GM19324 (cell line): ENCODE data around the gene LIG1.
"Not testable (repeated sequence)": the region's sequence is repeated elsewhere in the genome, so short reads cannot be mapped to it uniquely, and the experiment has no call there.

Experiments
- ATAC-seq: cut with Tn5 transposase; IDR thresholded peaks from one replicate; pipeline ENCODE4 v1.9.1; 2021; ENCODE audit warnings: mild to moderate bottlenecking, moderate library complexity; ENCODE audit not compliant: unreplicated experiment, low FRiP score

Gene LIG1

DNA sequence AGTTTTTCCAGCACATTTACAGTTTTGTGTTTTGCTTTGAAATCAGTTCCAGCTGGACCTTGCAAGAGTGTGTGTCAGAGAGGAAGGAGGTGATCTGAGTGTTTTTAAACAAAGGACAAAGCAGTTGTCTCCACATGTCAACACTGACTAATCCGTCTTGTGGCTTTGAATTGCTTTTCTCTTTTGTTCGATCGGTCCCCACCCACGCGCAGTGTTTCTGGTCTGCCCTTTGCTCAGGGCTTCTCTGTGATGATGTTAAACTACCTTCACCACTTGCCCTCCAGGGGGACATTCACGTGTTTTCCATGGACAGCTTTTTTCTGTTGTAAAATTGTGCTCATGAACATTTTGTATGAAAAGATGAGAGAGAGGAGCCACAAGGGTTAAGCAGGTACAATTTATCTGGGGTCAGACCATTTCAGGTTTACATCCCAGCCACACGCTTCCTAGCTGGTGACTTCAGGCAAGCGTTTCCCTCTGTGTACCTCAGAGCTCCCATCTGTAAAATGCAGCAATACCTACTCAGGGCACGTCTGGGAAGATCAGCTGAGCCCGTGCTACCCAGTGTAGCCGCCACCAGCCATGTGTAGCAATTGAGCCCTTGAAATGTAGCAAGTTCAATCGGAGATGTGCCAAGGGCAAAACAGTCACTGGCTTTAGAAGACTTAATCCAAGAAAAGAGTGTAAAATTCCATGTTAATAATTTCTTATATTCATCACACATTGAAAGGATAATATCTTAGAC is 46.1 kb downstream of the LIG1 start:
- no peak for ATAC-seq

DNA sequence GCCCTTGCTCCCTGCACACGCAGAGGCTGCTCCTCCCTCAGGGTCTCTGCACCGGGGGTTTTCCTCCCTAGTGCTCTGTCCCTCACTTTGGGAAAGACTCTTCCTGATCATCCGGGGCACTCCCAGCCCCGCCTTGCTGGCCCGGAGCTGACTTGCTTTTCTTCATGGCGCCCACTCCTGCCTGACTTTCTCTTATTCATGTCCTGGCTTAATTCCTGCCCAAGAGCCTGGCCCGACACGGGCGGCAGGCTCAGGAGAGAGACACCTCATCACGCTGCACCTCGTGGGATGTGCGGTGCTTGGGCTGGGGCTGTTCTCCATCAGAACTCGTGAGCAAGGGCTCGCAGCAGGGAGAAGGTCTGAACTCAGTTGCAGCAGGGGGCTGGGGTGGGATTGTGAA is 47.7 kb downstream of the LIG1 start:
- no peak for ATAC-seq

DNA sequence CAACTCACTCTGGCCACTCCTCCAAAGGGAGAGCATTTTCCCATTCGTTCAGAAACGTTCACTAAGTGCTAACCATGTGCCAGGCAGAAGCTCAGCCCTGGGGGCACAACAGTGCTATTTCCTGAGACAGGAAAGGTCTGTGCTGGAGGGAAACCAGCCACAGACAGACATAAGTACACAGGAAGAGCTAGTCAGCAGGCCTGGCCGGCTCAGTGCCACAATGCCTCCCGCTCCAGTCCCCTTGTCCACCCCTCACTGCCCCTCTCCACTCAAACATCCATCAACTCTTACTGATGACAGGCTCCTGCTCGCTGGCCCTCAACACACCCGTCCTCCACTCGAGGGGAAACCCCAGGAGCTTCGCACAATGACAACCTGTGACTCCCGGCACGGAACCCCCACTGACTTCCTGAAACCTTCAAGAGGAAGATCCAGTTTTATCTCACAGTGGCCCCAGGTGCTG is 48.2 kb downstream of the LIG1 start:
- no peak for ATAC-seq

DNA sequence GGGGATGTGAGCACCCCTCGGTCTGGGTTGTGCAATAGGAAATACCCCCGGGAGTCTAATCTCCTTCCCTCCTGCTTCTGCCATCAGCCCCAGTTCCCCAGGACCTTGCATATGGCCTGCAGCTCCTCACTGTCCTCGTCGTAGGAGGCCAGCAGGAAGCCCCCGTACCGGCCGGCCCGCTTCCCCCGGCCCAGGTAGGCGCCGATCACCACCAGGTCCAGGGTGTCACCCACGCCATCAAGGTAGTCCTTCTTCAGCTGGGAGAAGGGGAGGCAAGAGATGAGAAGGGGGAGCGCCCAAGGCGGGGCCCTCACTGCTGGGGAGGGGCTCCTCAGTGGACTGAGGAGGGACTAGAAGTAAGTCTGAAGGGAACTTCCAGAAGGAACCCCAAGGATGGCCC is 49.1 kb downstream of the LIG1 start:
- ATAC-seq = no peak

DNA sequence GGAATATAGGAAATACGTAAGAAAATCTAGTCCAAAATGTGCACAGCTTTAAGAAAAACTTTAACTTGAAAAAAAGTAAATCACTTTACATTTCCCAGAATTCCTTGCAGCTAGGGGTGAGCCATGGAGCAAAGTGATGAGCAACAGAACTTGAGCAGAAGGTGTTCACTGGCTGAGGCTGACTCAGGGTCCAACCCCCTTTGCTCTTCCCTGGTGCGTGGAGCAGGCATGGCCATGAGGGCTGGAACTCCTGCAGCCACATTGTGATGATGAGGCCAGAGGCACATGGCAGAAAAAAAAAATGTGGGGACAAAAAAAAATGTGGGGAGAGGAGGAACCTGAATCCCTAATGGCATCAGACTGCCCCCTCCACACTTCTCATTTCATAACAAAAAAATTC is 49.6 kb downstream of the LIG1 start:
- ATAC-seq = no peak

DNA sequence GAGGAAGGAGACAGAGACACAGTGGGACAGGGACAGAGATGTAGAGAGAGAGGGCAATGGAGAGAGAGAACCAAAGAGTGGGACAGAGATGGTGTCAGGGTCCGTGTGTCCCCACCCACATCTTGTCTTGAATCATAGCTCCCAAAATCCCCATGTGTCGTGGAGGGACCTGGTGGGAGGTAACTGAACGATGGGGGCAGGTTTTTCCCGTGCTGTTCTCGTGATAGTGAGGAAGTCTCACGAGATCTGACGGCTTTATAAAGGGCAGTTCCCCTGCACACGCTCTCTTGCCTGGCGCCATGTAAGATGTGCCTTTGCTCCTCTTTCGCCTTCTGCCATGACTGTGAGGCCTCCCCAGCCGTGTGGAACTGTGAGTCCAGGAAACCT is 52.0 kb downstream of the LIG1 start:
- ATAC-seq = no peak

DNA sequence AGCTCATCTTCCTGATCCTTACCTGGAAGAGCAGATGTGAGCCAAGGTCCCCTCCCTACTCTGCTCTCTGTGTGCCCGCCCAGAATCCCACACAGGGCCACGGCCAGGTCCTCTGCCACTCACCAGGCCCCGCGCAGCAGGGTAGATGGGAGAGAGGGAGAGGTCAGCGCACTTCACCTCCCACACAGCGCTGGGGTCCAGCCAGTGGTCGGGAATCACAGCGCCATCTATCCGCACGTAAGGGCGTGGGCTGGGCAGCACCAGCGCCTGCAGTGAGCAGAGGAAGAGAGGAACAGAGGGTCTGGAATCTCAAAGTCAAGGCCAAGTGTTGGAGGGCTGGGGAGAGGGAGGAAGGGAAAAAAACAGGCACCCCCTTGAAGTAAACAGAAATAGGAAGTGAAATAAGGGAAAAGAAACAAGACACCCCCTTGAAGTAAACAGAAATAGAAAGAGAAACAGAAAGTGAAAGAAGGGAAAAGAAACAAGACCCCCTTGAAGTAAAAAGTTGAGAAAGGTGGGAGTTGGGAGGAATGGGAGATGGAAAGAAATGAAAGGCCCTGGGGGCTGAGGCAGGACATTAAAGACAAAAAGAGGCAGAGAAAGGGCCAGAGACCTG is 52.5 kb downstream of the LIG1 start:
- no peak for ATAC-seq

DNA sequence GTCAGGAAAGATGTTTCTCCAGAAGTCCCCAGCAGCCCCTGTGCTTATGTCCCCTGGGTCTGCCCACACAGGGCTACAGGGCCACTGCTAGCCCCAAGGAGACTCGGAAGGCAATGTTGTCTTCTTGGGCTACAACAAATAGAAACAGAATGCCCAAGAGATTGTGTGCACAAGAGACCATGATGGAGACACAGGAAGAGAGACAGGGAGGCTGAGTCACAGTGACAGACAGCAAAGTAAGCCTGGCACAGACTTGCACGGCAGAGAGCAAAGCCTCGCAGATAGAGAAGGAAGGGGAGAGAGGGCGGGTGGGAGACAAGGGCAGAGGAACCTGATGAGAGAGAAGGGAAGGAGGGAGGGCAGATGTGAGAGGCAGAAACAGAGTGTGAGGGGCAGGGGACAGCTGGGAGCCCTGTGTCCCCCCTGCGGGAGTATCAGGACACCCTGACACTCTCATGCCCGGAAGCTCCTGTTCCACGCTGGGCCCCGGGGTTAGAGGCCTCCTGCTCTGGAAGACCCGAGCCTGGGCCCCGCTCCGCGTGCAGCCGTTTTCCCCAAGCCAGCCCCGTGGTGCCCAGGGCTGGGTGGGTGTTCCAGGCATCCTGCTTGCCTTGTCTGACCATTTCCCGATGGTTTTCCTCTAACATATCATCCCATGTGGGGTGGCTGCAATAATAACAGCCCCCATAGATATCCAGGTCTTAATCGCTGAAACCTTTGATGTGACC is 56.8 kb downstream of the LIG1 start:
- ATAC-seq = no peak

DNA sequence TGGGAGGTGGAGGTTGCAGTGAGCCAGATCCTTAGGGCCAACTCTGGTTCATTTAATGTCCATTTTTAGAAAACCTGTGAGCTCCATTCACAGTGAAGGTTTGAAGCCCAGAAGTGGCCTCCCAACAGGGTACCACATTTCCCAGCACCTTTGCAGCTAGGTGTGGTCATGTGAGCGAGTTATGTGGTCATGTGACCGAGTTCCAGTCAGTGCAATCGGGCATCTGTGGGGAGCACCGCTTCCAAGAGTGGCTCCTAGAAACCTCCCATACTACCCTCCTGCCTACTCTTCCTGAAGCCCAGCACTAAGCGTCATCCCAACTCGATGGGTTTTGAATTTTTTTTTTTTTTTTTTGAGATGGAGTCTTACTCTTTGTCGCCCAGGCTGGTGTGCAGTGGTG is 58.9 kb downstream of the LIG1 start:
- ATAC-seq = no peak

DNA sequence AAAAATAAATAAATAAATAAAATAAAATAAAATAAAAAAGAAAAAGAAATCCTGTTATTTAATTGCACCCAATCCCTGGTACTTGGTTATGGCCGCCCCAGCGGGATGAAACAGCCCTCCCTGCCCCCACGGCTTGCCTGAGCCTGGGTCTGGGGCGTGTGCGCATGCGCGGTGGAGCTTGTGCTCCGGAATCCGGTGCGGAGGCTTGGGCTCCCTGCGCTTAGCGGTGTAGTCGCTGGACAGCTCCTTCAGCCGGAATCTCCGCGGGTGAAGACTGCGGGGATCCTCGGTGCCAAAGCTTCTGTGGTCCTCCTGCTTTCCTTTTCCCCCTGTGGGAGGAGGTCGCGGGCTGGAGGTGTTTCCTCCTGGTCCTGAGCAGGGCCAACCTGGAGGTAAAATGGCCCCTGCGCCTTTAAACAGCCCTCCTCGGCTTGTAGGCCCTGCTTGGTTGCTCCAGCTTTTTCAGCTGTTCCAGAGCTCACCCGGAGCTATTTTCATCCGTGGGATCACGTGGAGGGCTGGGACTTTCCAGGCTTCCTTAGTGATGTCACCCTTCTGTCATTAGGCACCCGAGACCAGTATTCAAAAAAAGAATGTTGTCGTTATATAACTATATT is 59.7 kb downstream of the LIG1 start, which contains the start of gene PLA2G4C:
Gene PLA2G4C (minus strand): TSS at position 468 of the 617 bp plus-strand sequence. CDS start 4,288 bp downstream, outside the sequence.
- ATAC-seq = peak; percentile 62

DNA sequence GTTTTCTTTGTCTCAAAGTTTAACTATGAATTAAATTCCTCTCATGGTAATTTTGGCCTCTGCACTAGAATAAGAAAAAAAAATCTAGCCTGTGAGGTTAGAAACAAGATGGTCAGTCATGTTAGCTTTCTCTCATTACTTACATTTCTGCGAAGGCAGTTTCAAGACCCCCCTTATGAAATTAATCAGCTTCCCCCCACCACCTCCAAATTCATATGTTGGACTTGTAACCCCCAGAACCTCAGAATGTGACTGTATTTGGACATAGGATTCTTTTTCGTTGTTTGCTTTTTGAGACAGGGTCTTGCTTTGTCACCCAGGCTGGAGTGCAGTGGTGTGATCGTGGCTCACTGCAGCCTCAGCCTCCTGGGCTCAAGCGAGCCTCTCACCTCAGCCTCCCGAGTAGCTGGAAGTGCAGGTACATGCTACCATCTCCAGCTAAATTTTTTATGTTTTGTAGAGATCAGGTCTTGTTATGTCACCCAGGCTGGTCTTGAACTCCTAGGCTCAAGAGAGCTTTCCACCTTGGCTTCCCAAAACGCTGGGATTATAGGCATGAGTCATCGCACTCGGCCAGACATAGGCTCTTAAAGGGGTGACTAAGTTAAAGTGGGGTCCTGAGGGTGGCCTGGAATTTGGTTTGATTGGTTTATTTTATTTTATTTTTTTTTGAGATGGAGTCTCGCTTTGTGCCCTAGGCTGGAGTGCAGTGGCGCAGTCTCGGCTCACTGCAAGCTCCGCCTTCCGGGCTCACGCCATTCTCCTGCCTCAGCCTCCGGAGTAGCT is 61.0 kb downstream of the LIG1 start:
- ATAC-seq = no peak

DNA sequence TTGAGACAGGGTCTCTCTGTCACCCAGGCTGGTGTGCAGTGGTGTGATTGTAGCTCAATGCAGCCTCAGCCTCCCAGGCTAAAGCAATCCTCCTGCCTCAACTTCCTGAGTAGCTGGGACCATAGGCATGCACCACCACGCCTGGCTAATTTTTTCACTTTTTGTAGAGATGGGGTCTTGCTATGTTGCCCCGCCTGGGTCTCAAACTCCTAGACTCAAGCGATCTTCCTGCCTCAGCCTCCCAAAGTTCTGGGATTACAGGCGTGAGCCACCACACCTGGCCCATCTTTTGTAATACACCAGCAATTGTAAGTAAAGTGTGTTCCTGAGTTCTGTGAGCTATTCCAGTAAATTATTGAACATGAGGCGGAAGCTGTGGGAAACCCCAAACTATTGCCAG is 66.2 kb downstream of the LIG1 start:
- ATAC-seq = no peak

DNA sequence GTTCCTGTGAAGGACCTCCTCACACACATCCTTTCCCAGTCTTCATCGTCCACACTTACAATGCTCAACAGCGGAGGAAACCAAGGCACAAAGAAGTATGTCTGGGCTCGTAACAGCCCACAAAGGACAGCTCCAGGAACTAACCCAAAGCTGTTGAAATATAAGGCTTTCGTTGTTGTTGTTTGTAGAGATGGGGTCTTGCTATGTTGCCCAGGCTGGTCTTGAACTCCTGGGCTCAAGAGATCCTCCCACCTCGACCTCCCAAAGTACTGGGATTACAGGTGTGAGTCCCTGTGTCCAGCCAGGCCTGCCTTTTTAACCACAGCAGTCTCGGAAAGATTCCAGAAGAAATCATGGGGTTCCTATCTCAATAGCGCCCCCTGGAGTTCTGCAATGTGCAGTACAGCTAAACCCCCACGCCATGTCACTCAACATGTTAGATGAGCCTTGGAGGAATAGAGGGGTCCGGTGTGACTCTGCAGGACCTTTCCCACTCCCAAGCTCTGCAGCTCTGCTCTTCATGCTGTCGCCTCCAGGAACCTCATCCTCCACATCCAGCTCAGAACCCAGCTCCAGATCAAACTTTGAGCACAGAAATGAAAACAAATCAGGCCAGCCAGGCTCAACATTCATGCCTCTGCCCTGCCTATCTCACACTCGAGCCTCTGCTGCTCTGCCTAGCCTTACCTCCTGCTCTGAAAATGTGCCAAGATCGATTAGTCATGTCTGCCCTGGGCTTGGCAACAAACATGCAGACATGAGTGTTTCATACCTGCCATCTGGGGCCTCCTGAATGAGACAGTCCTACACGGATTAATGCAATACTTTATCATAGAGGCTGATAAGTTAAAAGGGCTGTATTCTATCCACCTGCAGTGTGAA is 67.0 kb downstream of the LIG1 start:
- no peak for ATAC-seq

DNA sequence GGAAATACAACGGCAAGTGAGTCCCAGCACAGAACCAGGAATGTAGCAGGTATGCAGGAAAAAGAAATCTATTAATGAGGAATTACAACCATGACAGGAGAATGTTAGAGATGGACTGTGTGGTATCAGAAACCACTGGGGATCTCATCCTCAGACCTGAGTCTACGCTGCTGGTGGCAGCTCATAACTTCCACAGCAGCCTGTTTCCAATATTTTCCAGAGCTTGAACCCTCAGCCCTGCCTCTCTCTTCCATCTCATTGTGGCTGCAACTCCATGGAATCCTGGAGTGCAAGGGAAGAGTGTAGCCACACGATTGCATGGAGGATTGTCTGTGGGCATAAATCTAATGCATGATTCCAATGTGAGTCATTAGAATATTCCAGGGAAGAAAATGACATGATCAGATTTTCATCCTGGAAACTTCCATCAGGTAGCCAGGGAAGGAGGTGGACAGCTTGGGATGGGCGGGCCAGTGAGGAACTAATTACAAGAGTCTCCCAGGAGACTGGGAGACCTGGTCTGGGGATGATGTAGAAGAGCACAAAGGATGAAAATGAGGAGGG is 74.5 kb downstream of the LIG1 start:
- ATAC-seq = no peak

DNA sequence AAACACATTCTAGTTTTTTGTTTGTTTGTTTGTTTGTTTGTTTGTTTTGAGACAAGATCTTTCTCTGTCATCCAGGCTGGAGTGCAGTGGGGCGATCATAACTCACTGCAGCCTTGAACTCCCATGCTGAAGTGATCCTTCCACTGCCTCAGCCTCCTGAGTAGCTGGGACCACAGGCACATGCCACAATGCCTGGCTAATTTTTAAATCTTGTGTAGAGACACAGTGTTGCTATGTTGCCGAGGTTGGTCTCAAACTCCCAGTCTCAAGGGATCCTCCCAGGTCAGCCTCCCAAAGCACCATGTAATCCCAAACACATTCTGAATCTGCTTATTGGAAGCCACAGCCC is 75.3 kb downstream of the LIG1 start:
- no peak for ATAC-seq

DNA sequence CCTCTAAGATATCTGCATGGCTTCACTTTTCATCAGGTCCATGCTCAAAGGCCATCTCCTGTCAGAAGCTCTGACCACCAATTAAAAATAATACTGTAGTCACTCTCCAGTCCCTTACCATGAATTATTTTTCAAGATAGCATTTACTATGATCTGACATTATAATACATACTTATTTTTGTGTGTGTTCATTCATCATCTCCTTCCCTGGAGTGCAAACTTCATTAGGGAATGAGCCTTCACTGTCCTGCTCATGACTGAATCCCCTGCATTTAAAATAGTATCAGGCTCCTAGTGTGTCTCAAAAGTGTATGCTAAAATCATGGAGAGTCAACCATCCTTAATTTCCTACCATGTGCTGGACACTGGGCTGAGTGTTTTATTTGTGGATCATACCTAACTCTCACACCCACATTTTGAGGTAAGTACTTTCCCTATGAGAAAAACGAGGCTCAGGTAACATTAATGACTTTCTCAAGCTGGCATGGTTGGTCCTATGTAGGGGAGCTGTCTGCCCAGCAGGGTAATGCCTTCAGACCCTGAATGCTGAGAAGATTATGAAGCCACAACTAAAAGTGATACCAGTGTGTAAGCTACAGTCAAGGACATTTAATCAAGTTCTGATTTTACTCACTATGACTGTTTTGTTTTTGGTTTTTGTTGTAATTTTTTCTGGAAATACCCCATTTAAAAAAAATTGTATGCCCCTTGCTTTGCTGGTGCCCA is 75.9 kb downstream of the LIG1 start:
- no peak for ATAC-seq

DNA sequence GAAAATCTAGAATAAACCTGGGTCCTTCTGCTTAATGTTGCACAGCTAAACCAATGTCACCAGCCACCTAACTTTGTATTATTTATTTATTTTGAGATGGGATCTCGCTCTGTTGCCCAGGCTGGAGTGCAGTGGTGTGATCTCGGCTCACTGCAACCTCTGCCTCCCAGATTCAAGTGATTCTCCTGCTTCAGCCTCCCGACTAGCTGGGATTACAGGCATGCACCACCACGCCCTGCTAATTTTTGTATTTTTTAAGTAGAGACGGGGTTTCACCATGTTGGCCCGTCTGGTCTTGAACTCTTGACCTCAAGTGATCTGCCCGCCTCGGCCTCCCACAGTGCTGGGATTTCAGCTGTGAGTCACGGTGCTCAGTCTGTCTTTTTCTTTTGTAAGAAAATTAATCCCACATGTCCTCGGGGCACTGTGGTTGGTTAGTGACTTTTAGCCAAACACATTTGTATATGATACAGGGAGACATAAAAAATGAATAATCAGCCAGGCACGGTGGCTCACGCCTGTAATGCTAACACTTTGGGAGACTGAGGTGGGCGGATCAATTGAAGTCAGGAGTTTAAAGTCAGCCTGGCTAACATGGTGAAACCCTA is 78.9 kb downstream of the LIG1 start:
- not testable (repeated sequence) for ATAC-seq

DNA sequence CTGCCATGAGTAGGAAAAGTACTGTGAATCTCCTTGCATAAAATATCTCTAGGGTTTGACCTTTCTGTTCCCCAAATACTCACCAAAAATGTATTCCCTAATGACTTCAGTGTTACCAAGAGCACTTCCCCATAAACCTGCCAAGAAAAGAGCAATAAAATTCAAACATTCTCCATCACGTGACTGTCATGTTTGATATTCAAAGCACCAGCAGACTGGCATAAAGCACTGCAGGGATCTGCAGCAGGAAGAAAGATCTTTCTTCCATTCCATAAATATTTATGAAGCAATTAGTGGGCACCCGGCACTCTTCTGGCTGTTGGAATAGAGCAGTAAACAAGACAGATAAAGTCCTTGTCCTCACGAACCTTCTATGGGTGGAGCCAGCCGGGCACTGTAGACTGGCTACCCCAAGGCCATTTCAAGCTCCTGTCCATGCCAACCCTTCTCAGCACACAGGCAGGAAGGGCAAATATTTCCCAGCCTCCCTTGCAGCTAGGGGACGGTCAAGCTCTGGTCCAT is 79.8 kb downstream of the LIG1 start:
- ATAC-seq = no peak
